SK-N-SH treated with all-trans-retinoic acid at 6 μM for 48 hours (cell line): ENCODE measurements around the gene CEBPB.

Source experiments
- ATAC-seq: fragments of 200-7000 bp; cut with Tn5 transposase; 3 replicates; pipeline ENCODE4 v1.9.1; 2020; ENCODE audit warnings: mild to moderate bottlenecking, moderate library complexity
- ARNTL ChIP-seq: fragments of 450-650 bp; formaldehyde crosslinking; IDR thresholded peaks from 2 replicates; pipeline ENCODE4 v1.5.0; 2020; ENCODE audit warnings: low read depth, mild to moderate bottlenecking, moderate library complexity, borderline replicate concordance
- BACH2 ChIP-seq: fragments of 250-450 bp; sonication (Bioruptor Pico); IDR thresholded peaks from 2 replicates; pipeline ENCODE4 v1.9.0; 2021; ENCODE audit warnings: mild to moderate bottlenecking, borderline replicate concordance
- CSDC2 ChIP-seq: fragments of 250-450 bp; sonication (Bioruptor Pico); IDR thresholded peaks from 2 replicates; pipeline ENCODE4 v1.5.0; 2020; ENCODE audit warnings: mild to moderate bottlenecking, moderate library complexity
- ESRRG ChIP-seq: fragments of 250-450 bp; sonication (Bioruptor Pico); IDR thresholded peaks from 2 replicates; pipeline ENCODE4 v1.6.1; 2021; ENCODE audit warnings: mild to moderate bottlenecking
- ISL1 ChIP-seq: fragments of 250-450 bp; sonication (Bioruptor Pico); IDR thresholded peaks from 2 replicates; pipeline ENCODE4 v2.1.2; 2022; ENCODE audit warnings: mild to moderate bottlenecking, moderate library complexity
- OSR1 ChIP-seq: fragments of 250-450 bp; sonication (Bioruptor Pico); IDR thresholded peaks from 2 replicates; pipeline ENCODE4 v1.8.0; 2022; ENCODE audit warnings: moderate library complexity, mild to moderate bottlenecking, inconsistent platforms
- PPARA ChIP-seq: fragments of 250-450 bp; sonication (Bioruptor Pico); IDR thresholded peaks from 2 replicates; pipeline ENCODE4 v1.5.0; 2020; ENCODE audit warnings: mild to moderate bottlenecking, borderline replicate concordance
- RARB ChIP-seq: fragments of 250-450 bp; sonication (Bioruptor Pico); IDR thresholded peaks from 2 replicates; pipeline ENCODE4 v1.8.0; 2021; ENCODE audit warnings: mild to moderate bottlenecking, moderate library complexity
- TCF4 ChIP-seq: fragments of 250-450 bp; sonication (Bioruptor Pico); IDR thresholded peaks from 2 replicates; pipeline ENCODE4 v1.8.0; 2021; ENCODE audit warnings: mild to moderate bottlenecking, moderate library complexity, borderline replicate concordance
- TOX ChIP-seq: fragments of 250-450 bp; sonication (Bioruptor Pico); IDR thresholded peaks from 2 replicates; pipeline ENCODE4 v1.8.0; 2021; ENCODE audit warnings: mild to moderate bottlenecking, moderate library complexity, borderline replicate concordance
- ZFP3 ChIP-seq: fragments of 250-450 bp; sonication (Bioruptor Pico); IDR thresholded peaks from 2 replicates; pipeline ENCODE4 v1.5.0; 2020; ENCODE audit warnings: mild to moderate bottlenecking, moderate library complexity
- ZNF565 ChIP-seq: fragments of 450-650 bp; formaldehyde crosslinking; conservative IDR thresholded peaks from 2 replicates; pipeline ENCODE4 v1.5.0; 2020; ENCODE audit warnings: low read depth, mild to moderate bottlenecking, moderate library complexity
- ZNF70 ChIP-seq: fragments of 450-650 bp; formaldehyde crosslinking; IDR thresholded peaks from 2 replicates; pipeline ENCODE4 v1.5.0; 2020; ENCODE audit warnings: mild to moderate bottlenecking, moderate library complexity
- TF ChIP-seq, protein P1 (sequence below): fragments of 250-450 bp; sonication (Bioruptor Pico); IDR thresholded peaks from 2 replicates; pipeline ENCODE4 v1.5.0; 2020; ENCODE audit warnings: mild to moderate bottlenecking, moderate library complexity
- TF ChIP-seq, protein P2 (sequence below): fragments of 250-450 bp; sonication (Bioruptor Pico); IDR thresholded peaks from 2 replicates; pipeline ENCODE4 v1.8.0; 2021; ENCODE audit warnings: low read depth, mild to moderate bottlenecking, moderate library complexity, borderline replicate concordance
- TF ChIP-seq, protein P3 (sequence below): fragments of 250-450 bp; sonication (Bioruptor Pico); IDR thresholded peaks from 2 replicates; pipeline ENCODE4 v1.5.1; 2021; ENCODE audit warnings: mild to moderate bottlenecking, moderate library complexity
- TF ChIP-seq, protein P4 (sequence below): fragments of 250-450 bp; sonication (Bioruptor Pico); IDR thresholded peaks from 2 replicates; pipeline ENCODE4 v1.5.1; 2020; ENCODE audit warnings: low read depth, mild to moderate bottlenecking, moderate library complexity
- TF ChIP-seq, protein P5 (sequence below): fragments of 250-450 bp; sonication (Bioruptor Pico); IDR thresholded peaks from 2 replicates; pipeline ENCODE4 v1.8.0; 2020; ENCODE audit warnings: mild to moderate bottlenecking, moderate library complexity, borderline replicate concordance

Gene CEBPB

DNA sequence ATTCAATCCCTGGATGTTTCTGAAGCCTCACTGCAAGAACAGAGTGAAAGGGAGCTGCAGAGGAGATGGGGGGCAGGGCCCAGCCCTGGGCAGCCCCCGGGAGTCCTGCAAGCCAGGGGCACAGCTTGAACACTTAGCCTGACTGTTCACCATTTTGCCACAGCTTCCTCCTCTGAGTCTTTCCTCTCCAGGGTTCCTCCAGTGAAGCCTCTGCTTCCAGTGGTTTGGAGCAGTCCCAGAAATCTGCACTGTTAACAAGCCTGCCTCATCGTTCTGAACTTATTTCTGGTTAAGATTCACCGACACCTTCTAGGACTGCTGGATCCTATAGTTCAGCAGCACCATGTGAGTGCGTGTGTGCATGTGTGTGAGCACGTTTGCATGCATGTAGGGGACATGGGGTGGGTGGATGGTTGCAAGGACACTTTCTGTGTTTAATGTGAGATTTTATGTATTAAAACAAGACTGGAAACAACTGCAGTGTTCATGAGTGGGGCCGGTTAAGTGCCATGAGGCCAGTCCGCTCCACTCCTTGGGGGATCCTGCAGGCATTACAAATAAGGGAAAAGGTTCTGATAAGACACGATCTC lies 24.6 kb downstream of the CEBPB start:
- ATAC-seq, result no peak
- no peak for TF ChIP-seq ZNF70 (CRISPR knock-in tag)
- TF ChIP-seq, protein P1, sequence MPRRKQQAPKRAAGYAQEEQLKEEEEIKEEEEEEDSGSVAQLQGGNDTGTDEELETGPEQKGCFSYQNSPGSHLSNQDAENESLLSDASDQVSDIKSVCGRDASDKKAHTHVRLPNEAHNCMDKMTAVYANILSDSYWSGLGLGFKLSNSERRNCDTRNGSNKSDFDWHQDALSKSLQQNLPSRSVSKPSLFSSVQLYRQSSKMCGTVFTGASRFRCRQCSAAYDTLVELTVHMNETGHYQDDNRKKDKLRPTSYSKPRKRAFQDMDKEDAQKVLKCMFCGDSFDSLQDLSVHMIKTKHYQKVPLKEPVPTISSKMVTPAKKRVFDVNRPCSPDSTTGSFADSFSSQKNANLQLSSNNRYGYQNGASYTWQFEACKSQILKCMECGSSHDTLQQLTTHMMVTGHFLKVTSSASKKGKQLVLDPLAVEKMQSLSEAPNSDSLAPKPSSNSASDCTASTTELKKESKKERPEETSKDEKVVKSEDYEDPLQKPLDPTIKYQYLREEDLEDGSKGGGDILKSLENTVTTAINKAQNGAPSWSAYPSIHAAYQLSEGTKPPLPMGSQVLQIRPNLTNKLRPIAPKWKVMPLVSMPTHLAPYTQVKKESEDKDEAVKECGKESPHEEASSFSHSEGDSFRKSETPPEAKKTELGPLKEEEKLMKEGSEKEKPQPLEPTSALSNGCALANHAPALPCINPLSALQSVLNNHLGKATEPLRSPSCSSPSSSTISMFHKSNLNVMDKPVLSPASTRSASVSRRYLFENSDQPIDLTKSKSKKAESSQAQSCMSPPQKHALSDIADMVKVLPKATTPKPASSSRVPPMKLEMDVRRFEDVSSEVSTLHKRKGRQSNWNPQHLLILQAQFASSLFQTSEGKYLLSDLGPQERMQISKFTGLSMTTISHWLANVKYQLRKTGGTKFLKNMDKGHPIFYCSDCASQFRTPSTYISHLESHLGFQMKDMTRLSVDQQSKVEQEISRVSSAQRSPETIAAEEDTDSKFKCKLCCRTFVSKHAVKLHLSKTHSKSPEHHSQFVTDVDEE (CRISPR knock-in tag), result no peak
- no peak for TF ChIP-seq ARNTL (CRISPR knock-in tag)
- TF ChIP-seq RARB (CRISPR knock-in tag), result no peak
- TF ChIP-seq ZNF565 (CRISPR knock-in tag), result no peak
- TF ChIP-seq ISL1 (CRISPR knock-in tag), result no peak
- no peak for TF ChIP-seq BACH2 (CRISPR knock-in tag)
- TF ChIP-seq CSDC2 (CRISPR knock-in tag), result no peak
- TF ChIP-seq ESRRG, result no peak
- TF ChIP-seq PPARA, result no peak

DNA sequence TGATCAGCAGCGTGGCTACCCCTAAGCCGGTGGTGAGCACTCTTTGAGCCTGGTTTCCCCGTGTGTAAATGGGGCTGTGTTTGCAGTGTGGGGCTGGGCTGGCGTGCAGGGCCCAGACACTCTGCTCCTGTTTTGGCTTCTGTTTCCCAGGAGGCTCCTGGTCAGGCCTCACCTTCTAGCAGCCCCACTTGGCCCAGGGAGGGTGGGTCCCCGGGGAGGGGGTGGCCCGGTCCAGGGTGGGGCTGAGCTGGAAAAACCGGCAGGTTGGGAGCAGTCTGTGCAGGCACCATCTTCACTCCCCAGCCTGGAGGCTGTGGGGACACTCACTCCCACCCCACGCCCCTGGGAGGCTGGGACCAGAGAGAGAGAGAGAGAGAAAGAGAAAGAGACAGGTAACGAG lies 25.3 kb downstream of the CEBPB start:
- ATAC-seq, result no peak
- TF ChIP-seq, protein P2, sequence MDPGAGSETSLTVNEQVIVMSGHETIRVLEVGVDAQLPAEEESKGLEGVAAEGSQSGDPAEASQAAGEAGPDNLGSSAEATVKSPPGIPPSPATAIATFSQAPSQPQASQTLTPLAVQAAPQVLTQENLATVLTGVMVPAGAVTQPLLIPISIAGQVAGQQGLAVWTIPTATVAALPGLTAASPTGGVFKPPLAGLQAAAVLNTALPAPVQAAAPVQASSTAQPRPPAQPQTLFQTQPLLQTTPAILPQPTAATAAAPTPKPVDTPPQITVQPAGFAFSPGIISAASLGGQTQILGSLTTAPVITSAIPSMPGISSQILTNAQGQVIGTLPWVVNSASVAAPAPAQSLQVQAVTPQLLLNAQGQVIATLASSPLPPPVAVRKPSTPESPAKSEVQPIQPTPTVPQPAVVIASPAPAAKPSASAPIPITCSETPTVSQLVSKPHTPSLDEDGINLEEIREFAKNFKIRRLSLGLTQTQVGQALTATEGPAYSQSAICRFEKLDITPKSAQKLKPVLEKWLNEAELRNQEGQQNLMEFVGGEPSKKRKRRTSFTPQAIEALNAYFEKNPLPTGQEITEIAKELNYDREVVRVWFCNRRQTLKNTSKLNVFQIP (CRISPR knock-in tag), result no peak
- TF ChIP-seq, protein P1 (CRISPR knock-in tag), result no peak
- TF ChIP-seq, protein P3, sequence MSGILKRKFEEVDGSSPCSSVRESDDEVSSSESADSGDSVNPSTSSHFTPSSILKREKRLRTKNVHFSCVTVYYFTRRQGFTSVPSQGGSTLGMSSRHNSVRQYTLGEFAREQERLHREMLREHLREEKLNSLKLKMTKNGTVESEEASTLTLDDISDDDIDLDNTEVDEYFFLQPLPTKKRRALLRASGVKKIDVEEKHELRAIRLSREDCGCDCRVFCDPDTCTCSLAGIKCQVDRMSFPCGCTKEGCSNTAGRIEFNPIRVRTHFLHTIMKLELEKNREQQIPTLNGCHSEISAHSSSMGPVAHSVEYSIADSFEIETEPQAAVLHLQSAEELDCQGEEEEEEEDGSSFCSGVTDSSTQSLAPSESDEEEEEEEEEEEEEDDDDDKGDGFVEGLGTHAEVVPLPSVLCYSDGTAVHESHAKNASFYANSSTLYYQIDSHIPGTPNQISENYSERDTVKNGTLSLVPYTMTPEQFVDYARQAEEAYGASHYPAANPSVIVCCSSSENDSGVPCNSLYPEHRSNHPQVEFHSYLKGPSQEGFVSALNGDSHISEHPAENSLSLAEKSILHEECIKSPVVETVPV (CRISPR knock-in tag), result no peak
- TF ChIP-seq ZFP3, result no peak
- TF ChIP-seq, protein P4, sequence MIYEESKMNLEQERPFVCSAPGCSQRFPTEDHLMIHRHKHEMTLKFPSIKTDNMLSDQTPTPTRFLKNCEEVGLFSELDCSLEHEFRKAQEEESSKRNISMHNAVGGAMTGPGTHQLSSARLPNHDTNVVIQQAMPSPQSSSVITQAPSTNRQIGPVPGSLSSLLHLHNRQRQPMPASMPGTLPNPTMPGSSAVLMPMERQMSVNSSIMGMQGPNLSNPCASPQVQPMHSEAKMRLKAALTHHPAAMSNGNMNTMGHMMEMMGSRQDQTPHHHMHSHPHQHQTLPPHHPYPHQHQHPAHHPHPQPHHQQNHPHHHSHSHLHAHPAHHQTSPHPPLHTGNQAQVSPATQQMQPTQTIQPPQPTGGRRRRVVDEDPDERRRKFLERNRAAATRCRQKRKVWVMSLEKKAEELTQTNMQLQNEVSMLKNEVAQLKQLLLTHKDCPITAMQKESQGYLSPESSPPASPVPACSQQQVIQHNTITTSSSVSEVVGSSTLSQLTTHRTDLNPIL (CRISPR knock-in tag), result no peak
- TF ChIP-seq CSDC2 (CRISPR knock-in tag), result no peak
- no peak for TF ChIP-seq TCF4 (CRISPR knock-in tag)
- TF ChIP-seq ZNF565 (CRISPR knock-in tag), result no peak
- TF ChIP-seq TOX, result no peak
- TF ChIP-seq, protein P5, sequence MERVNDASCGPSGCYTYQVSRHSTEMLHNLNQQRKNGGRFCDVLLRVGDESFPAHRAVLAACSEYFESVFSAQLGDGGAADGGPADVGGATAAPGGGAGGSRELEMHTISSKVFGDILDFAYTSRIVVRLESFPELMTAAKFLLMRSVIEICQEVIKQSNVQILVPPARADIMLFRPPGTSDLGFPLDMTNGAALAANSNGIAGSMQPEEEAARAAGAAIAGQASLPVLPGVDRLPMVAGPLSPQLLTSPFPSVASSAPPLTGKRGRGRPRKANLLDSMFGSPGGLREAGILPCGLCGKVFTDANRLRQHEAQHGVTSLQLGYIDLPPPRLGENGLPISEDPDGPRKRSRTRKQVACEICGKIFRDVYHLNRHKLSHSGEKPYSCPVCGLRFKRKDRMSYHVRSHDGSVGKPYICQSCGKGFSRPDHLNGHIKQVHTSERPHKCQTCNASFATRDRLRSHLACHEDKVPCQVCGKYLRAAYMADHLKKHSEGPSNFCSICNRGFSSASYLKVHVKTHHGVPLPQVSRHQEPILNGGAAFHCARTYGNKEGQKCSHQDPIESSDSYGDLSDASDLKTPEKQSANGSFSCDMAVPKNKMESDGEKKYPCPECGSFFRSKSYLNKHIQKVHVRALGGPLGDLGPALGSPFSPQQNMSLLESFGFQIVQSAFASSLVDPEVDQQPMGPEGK (CRISPR knock-in tag), result no peak
- no peak for TF ChIP-seq ISL1 (CRISPR knock-in tag)
- TF ChIP-seq OSR1 (CRISPR knock-in tag), result no peak
- TF ChIP-seq, all 23 proteins: peak for 0
